Lung microvascular endothelial cell (primary cell): ENCODE data around the gene EYA4. TPM values are rescaled to one million over a fixed set of nuclear protein-coding genes. Genes with fewer than 3 reads are reported as not detected.

Experiments
- DNase-seq, 2 donors: peaks; one replicate each; pipeline versions ENCODE4 v3.0.0 to v3.0.0-alpha.2; 2010; ENCODE audit warnings: low read depth in 2 of 2
- total RNA-seq: library from RNA; depleted of rRNA; stranded (reverse); fragments of >200 nt; gene quantifications from 2 replicates; pipeline ENCODE4 v1.2.1, GENCODE V29; 2014

The EYA4 gene
- total RNA-seq, 1 donor from 2014 or later: 0.40 TPM

GRCh38 chr6:133348846-133349245 is 107.7 kb downstream of the EYA4 start:
- DNase-seq: no peak

GRCh38 chr6:133350928-133351327 is 109.8 kb downstream of the EYA4 start:
- no peak for DNase-seq

GRCh38 chr6:133352046-133352445 is 110.9 kb downstream of the EYA4 start:
- DNase-seq: no peak

- no peak for DNase-seq
Measured at GRCh38 chr6:133353061-133353460, 111.9 kb downstream of the EYA4 start.

GRCh38 chr6:133355922-133356321 is 114.8 kb downstream of the EYA4 start:
- DNase-seq: no peak

- no peak for DNase-seq
Measured at GRCh38 chr6:133358574-133359150, 117.5 kb downstream of the EYA4 start.

GRCh38 chr6:133359256-133359655 is 118.1 kb downstream of the EYA4 start:
- DNase-seq: no peak

GRCh38 chr6:133359760-133360159 is 118.6 kb downstream of the EYA4 start:
- no peak for DNase-seq

- no peak for DNase-seq
Measured at GRCh38 chr6:133360194-133360593, 119.0 kb downstream of the EYA4 start.

GRCh38 chr6:133362813-133363212 is 121.7 kb downstream of the EYA4 start:
- no peak for DNase-seq

GRCh38 chr6:133368664-133369063 is 127.5 kb downstream of the EYA4 start:
- no peak for DNase-seq

GRCh38 chr6:133369773-133370272 is 128.7 kb downstream of the EYA4 start:
- no peak for DNase-seq

GRCh38 chr6:133376743-133377142 is 135.6 kb downstream of the EYA4 start:
- DNase-seq: no peak

- no peak for DNase-seq
Measured at GRCh38 chr6:133377219-133377618, 136.1 kb downstream of the EYA4 start.

- DNase-seq: no peak
Measured at GRCh38 chr6:133380047-133380446, 138.9 kb downstream of the EYA4 start.

- DNase-seq: no peak
Measured at GRCh38 chr6:133380723-133381122, 139.6 kb downstream of the EYA4 start.

GRCh38 chr6:133388731-133389130 is 147.6 kb downstream of the EYA4 start:
- DNase-seq: no peak

GRCh38 chr6:133390168-133390567 is 149.0 kb downstream of the EYA4 start:
- no peak for DNase-seq

- no peak for DNase-seq
Measured at GRCh38 chr6:133392015-133392414, 150.9 kb downstream of the EYA4 start.

GRCh38 chr6:133392641-133393040 is 151.5 kb downstream of the EYA4 start:
- DNase-seq: no peak

- no peak for DNase-seq
Measured at GRCh38 chr6:133393891-133394290, 152.7 kb downstream of the EYA4 start.

- DNase-seq: no peak
Measured at GRCh38 chr6:133394630-133395029, 153.5 kb downstream of the EYA4 start.

- no peak for DNase-seq
Measured at GRCh38 chr6:133396233-133396983, 155.3 kb downstream of the EYA4 start.
